GM12892 (cell line): ENCODE measurements around the gene PCF11.

Experiments used
- POLR2A ChIP-seq: IDR thresholded peaks from 2 replicates; pipeline ENCODE4 v1.6.1; 2011; ENCODE audit warnings: low read depth, low read length, control low read depth
- POLR2AphosphoS5 ChIP-seq: IDR thresholded peaks from 2 replicates; pipeline ENCODE4 v1.6.1; 2011; ENCODE audit warnings: low read depth, low read length, control low read depth

DNA sequence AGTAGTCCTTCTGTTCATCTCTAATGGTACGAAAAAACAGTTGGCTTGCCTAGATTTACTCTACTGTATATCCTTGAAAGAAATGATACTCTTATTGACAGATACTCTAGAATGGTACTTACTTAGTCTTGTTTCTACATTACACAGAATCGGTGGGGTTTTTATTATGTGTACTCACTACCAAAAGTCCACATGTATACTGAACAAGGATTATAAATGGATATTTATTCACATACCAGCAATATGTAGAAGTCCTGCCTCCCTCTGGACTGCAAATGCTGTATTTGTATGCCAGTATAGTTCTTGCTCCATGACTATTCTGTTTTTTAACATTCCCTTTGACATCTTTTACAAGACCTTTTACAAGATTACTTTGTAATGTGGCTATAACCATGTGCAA, 13.9 kb downstream of the PCF11 start:
- TF ChIP-seq POLR2A (no peak), POLR2AphosphoS5 (no peak)
